Smooth muscle cell (in vitro differentiated cells): Measurements from ENCODE around the gene TINAGL1. TPM values are rescaled to one million over a fixed set of nuclear protein-coding genes. Genes with fewer than 3 reads are reported as not detected.

Experiments
- DNase-seq: peaks from one replicate; lab custom pipeline; 2025; ENCODE audit not compliant: unreplicated experiment; lab: John Stamatoyannopoulos, UW
- H2AFZ ChIP-seq: fragments of 200-600 bp; sonication (generic); 2 replicates; pipeline ENCODE4 v1.6.0; 2016; ENCODE audit warnings: antibody characterized with exemption, low read depth, mild to moderate bottlenecking
- H3F3A ChIP-seq: fragments of 200-600 bp; sonication (generic); 2 replicates; pipeline ENCODE4 v1.6.0; 2017; ENCODE audit warnings: antibody characterized with exemption, low read depth
- H3K27ac ChIP-seq: fragments of 200-600 bp; sonication (generic); 2 replicates; pipeline ENCODE4 v1.5.1; 2016; ENCODE audit warnings: low read depth, mild to moderate bottlenecking
- H3K27me3 ChIP-seq: fragments of 200-600 bp; sonication (generic); 2 replicates; pipeline ENCODE4 v1.6.1; 2016; ENCODE audit warnings: low read depth, mild to moderate bottlenecking
- H3K36me3 ChIP-seq: fragments of 200-600 bp; sonication (generic); 2 replicates; pipeline ENCODE4 v1.5.1; 2016; ENCODE audit warnings: low read depth
- H3K4me1 ChIP-seq: fragments of 200-600 bp; sonication (generic); 2 replicates; pipeline ENCODE4 v1.5.1; 2016; ENCODE audit warnings: low read depth
- H3K4me2 ChIP-seq: fragments of 200-600 bp; sonication (generic); 2 replicates; pipeline ENCODE4 v1.6.0; 2016; ENCODE audit warnings: mild to moderate bottlenecking
- H3K4me3 ChIP-seq: fragments of 200-600 bp; sonication (generic); 2 replicates; pipeline ENCODE4 v1.5.1; 2016; ENCODE audit warnings: mild to moderate bottlenecking
- H3K79me2 ChIP-seq: fragments of 200-600 bp; sonication (generic); 2 replicates; pipeline ENCODE4 v1.6.0; 2016; ENCODE audit warnings: low read depth, mild to moderate bottlenecking
- H3K9ac ChIP-seq: fragments of 200-600 bp; sonication (generic); 2 replicates; pipeline ENCODE4 v1.6.0; 2016; ENCODE audit warnings: low read depth
- H3K9me3 ChIP-seq: fragments of 200-600 bp; sonication (generic); replicated peaks from 2 replicates; pipeline ENCODE4 v1.5.1; 2016; ENCODE audit warnings: low read depth
- H4K20me1 ChIP-seq: fragments of 200-600 bp; sonication (generic); 2 replicates; pipeline ENCODE4 v1.6.0; 2016; ENCODE audit warnings: low read depth
- WGBS: methylation state at CpG from one replicate; pipeline ENCODE4 v1.1.7; 2016; ENCODE audit warnings: low lambda C conversion rate; 5-methylcytosine and 5-hydroxymethylcytosine counted together
- polyA plus RNA-seq: library from polyadenylated mRNA; unstranded; fragments of >200 nt; fragmentation: Nextera tagmentation; extraction: Ambion mirVana; gene quantifications from 2 replicates; pipeline ENCODE4 v1.2.1, GENCODE V29; 2016
- total RNA-seq: library from RNA; depleted of rRNA; stranded (reverse); fragments of >200 nt; gene quantifications from 2 replicates; pipeline ENCODE4 v1.2.3, GENCODE V29; 2014
- TF ChIP-seq, protein P1 (sequence below): fragments of 200-600 bp; sonication (generic); IDR thresholded peaks from 2 replicates; pipeline ENCODE4 v1.5.1; 2017; ENCODE audit warnings: borderline replicate concordance, mild to moderate bottlenecking, antibody characterized with exemption; ENCODE audit not compliant: insufficient read depth, poor library complexity, severe bottlenecking

TINAGL1 gene
- total and polyA plus RNA-seq, 2 experiments from 2014 or later, result 40.9 to 142 TPM

DNA sequence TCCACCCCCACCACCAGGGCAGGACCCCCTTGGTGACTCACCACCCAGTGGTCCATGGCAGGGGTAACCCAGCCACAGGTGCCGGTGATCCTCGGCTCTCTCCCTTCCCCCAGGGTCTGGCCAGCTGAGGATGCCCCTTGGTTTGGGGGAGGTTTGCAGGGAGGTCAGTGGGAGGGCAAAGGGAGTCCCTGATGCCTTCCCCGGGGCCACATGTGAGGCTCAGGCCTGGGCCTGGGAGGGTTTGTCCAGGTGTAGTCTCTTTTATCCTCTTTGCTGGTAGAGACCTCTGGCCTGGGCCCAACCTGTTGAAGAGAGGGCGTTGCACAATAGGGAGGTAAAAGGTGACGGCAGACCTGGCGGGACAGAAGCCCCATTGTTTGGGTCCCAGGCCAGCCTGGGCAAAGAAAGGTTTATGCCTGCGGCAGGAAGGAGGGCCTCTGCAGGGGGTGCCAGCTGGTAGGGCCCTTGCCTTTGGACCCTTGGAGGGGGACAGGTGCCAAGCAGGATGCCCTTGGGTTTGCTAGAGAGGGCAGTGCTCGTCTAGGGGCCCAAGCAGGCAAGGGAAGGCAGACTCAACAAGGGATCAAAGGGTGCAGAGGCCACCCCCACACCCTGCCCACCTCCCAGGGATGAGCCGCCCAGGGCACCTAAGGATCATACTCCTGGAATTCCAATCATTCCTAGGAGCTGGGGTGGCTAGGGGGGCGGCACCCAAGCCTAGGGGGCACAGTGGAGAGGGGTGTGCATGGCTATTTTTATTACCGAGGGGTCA, 760 bp upstream of the TINAGL1 start:
- peak overlapping the region; percentile 75 for H3K27ac ChIP-seq
- H3K4me1 ChIP-seq, result peaks cover 9% of the 10 kb centered on the region

DNA sequence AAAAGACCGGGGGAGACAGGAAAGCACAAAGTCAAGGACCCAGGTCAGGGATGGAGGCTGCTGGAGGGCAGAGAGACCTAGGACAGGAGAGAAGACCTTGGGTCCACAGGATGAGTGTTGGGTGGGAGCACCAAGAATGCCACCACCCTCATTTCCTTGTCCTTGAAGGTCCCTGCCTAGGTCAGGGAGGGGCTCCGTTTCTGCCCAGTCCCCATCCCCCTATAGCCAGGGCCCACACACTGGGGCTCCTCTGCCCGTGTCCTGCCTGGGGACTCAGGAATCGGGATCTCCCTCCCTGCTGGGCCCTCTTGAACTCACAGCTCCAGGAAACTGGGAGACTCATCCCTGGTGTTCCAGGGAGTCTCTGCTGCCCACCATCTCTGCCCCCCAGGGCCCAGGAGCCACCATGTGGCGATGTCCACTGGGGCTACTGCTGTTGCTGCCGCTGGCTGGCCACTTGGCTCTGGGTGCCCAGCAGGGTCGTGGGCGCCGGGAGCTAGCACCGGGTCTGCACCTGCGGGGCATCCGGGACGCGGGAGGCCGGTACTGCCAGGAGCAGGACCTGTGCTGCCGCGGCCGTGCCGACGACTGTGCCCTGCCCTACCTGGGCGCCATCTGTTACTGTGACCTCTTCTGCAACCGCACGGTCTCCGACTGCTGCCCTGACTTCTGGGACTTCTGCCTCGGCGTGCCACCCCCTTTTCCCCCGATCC, 584 bp downstream of the TINAGL1 start:
- Histone ChIP-seq H2AFZ (no peak overlapping the region), H3K4me2 (peak overlapping the region; percentile 79), H3K4me3 (peak overlapping the region; percentile 43), H3K9ac (peak overlapping the region; percentile 9), H3K27ac (no peak overlapping the region), H3K27me3 (no peaks in the 10 kb centered on the region), H4K20me1 (no peaks in the 10 kb centered on the region), H3K36me3 (no peaks in the 10 kb centered on the region), H3F3A (peaks cover 7% of the 10 kb centered on the region), H3K79me2 (peaks cover 4% of the 10 kb centered on the region), H3K4me1 (peaks cover 9% of the 10 kb centered on the region), H3K9me3 (no peaks in the 10 kb centered on the region)
- WGBS, result 74% methylated on average over 16 of the region's 27 CpGs
- TF ChIP-seq, protein P1, sequence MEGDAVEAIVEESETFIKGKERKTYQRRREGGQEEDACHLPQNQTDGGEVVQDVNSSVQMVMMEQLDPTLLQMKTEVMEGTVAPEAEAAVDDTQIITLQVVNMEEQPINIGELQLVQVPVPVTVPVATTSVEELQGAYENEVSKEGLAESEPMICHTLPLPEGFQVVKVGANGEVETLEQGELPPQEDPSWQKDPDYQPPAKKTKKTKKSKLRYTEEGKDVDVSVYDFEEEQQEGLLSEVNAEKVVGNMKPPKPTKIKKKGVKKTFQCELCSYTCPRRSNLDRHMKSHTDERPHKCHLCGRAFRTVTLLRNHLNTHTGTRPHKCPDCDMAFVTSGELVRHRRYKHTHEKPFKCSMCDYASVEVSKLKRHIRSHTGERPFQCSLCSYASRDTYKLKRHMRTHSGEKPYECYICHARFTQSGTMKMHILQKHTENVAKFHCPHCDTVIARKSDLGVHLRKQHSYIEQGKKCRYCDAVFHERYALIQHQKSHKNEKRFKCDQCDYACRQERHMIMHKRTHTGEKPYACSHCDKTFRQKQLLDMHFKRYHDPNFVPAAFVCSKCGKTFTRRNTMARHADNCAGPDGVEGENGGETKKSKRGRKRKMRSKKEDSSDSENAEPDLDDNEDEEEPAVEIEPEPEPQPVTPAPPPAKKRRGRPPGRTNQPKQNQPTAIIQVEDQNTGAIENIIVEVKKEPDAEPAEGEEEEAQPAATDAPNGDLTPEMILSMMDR, result no peak
- DNase-seq, result no peak

More for the DNA sequence above, 760 bp upstream of the TINAGL1 start:
- no peak overlapping the region for H3K9ac ChIP-seq
- no peak for DNase-seq
- H2AFZ ChIP-seq, result no peak overlapping the region
- H3K4me3 ChIP-seq, result no peak overlapping the region
- no peaks in the 10 kb centered on the region for H3K27me3 ChIP-seq
- TF ChIP-seq, protein P1, result no peak
- H3F3A ChIP-seq, result peaks cover 7% of the 10 kb centered on the region
- H3K36me3 ChIP-seq, result no peaks in the 10 kb centered on the region
- peak overlapping the region; percentile 79 for H3K4me2 ChIP-seq
- H3K9me3 ChIP-seq, result no peaks in the 10 kb centered on the region
- peaks cover 4% of the 10 kb centered on the region for H3K79me2 ChIP-seq
- 57% methylated on average over 11 of the region's 11 CpGs for WGBS
- H4K20me1 ChIP-seq, result no peaks in the 10 kb centered on the region

DNA sequence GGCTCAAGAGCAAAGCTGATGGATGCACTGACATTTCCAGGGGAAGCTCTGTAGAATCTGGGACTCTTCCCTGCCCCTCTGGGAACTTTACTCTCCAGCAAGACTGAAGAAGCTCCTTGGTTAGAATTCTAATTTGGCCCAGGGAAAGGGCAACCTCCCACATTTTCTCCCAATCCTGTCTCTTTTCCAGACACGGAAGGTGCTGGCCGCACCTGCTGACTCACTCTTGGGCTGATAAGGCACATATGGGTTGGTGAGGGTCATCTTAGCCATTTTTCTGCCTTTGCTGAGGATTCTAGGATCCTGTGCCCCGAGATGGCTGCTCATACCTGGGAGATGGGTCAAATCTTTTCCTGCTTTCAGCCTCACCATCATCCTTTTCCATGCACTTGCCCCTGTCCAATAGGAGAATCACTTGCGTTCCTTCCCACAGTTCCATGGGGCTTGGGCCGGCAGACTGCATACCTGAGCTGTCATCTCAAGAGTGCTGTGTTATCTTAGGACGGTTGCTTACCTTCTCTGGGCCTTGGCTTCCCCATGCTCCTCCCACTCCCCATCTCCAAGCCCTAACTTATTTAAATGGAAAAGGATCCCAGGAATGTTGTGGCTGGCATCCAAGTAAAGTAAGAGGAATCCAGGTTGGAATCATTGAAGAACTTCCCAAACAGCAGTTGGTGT, 1.3 kb downstream of the TINAGL1 start:
- Histone ChIP-seq H3K9ac (no peak overlapping the region), H3K27me3 (no peaks in the 10 kb centered on the region), H3K9me3 (no peaks in the 10 kb centered on the region), H3K4me2 (peak overlapping the region; percentile 79), H4K20me1 (no peaks in the 10 kb centered on the region), H3K36me3 (no peaks in the 10 kb centered on the region), H3K4me3 (peak overlapping the region; percentile 43), H3K79me2 (peaks cover 4% of the 10 kb centered on the region), H3K4me1 (peaks cover 9% of the 10 kb centered on the region), H3K27ac (no peak overlapping the region), H3F3A (peaks cover 7% of the 10 kb centered on the region), H2AFZ (no peak overlapping the region)
- TF ChIP-seq, protein P1, result no peak
- no peak for DNase-seq
- WGBS, result 63% methylated on average over 6 of the region's 6 CpGs
